Activated naive CD4-positive, alpha-beta T cell treated with anti-CD3 and anti-CD28 coated beads, Interleukin-2, amount 50 U/mL, for 16 hours (primary cell): ENCODE measurements around the gene SRA1.
A peak's percentile ranks its signal among the peaks of the same experiment; 100 is the strongest.

Source experiments
- DNase-seq: peaks from one replicate; pipeline ENCODE4 v3.0.0-alpha.2; 2020

Gene SRA1

GRCh38 chr5:140569197-140569596 lies 11.9 kb upstream of the SRA1 start:
- DNase-seq, result no peak

GRCh38 chr5:140568443-140569063 lies 11.3 kb upstream of the SRA1 start:
- no peak for DNase-seq

- no peak for DNase-seq
These were observed 10.6 kb upstream of the SRA1 start for GRCh38 chr5:140567871-140568270.

- DNase-seq, result no peak
These were observed 10.0 kb upstream of the SRA1 start for GRCh38 chr5:140567136-140567818.

GRCh38 chr5:140566665-140567064 lies 9.4 kb upstream of the SRA1 start:
- DNase-seq, result no peak

GRCh38 chr5:140565780-140566095 lies 8.5 kb upstream of the SRA1 start:
- DNase-seq, result no peak

GRCh38 chr5:140565024-140565779 lies 7.9 kb upstream of the SRA1 start:
- no peak for DNase-seq

- DNase-seq, result peak; percentile 96
These were observed 7.1 kb upstream of the SRA1 start, which contains the start of the genes APBB3 and SLC35A4 for GRCh38 chr5:140564196-140565023. APBB3 (minus strand) TSS chr5:140564598; CDS start chr5:140564245, 353 bp downstream. SLC35A4 (plus strand) TSS chr5:140564828; CDS start chr5:140567170, 2,342 bp downstream.

- DNase-seq, result no peak
These were observed 6.3 kb upstream of the SRA1 start for GRCh38 chr5:140563596-140563995.

GRCh38 chr5:140561753-140562523 lies 4.7 kb upstream of the SRA1 start:
- no peak for DNase-seq

GRCh38 chr5:140560227-140560626 lies 3.0 kb upstream of the SRA1 start:
- DNase-seq, result no peak

- DNase-seq, result no peak
These were observed 1.3 kb upstream of the SRA1 start for GRCh38 chr5:140558542-140558941.

- DNase-seq, result no peak
These were observed 692 bp upstream of the SRA1 start for GRCh38 chr5:140557965-140558364.

- DNase-seq, result no peak
These were observed 835 bp downstream of the SRA1 start for GRCh38 chr5:140556438-140556837.

- no peak for DNase-seq
These were observed 1.4 kb downstream of the SRA1 start for GRCh38 chr5:140555747-140556312.

GRCh38 chr5:140554454-140554853 lies 2.8 kb downstream of the SRA1 start:
- DNase-seq, result no peak

- no peak for DNase-seq
These were observed 3.6 kb downstream of the SRA1 start for GRCh38 chr5:140553657-140554056.

GRCh38 chr5:140551872-140552271 lies 5.4 kb downstream of the SRA1 start:
- no peak for DNase-seq

- DNase-seq, result no peak
These were observed 6.9 kb downstream of the SRA1 start for GRCh38 chr5:140550147-140551079.

GRCh38 chr5:140549237-140550144 lies 7.8 kb downstream of the SRA1 start:
- no peak for DNase-seq
